IMR-90 (cell line): ENCODE data around the gene XRN2. TPM values are rescaled to one million over a fixed set of nuclear protein-coding genes. Genes with fewer than 3 reads are reported as not detected.

Experiments
- ATAC-seq: fragments of 200-7000 bp; cut with Tn5 transposase; 2 replicates; pipeline ENCODE4 v1.9.1; 2020; ENCODE audit warnings: low read depth, mild to moderate bottlenecking, moderate library complexity
- Bru-seq: library from RNA; stranded (reverse); fragments of 400-500 nt; gene quantifications from one replicate; lab custom pipeline; 2021; lab: Mats Ljungman, UMichigan
- BruChase-seq, 2 experiments: library from RNA; stranded (reverse); fragments of 400-500 nt; gene quantifications; one replicate each; lab custom pipeline; 2021; lab: Mats Ljungman, UMichigan
- BruUV-seq: library from RNA; stranded (reverse); fragments of 400-500 nt; replicated peaks from 2 replicates; lab custom pipeline; 2021; lab: Mats Ljungman, UMichigan
- CTCF ChIA-PET: fragments of 300-600 bp; formaldehyde crosslinking; extraction: SDS; loops from one replicate; lab custom pipeline; 2021; ENCODE audit warnings: antibody characterized with exemption; lab: Yijun Ruan, JAX
- POLR2A ChIA-PET: fragments of 300-600 bp; sonication (Branson Sonifier 250); formaldehyde crosslinking; loops from one replicate; lab custom pipeline; 2022; ENCODE audit warnings: antibody characterized with exemption; ENCODE audit not compliant: unreplicated experiment; lab: Charles Lee
- DNase-seq: peaks from one replicate; pipeline ENCODE4 v3.0.0; 2013
- H2AFZ ChIP-seq: replicated peaks from 2 replicates; pipeline ENCODE3; 2013; ENCODE audit warnings: low read length, mild to moderate bottlenecking; ENCODE audit not compliant: poor library complexity
- H2AK5ac ChIP-seq: 2 replicates; pipeline ENCODE4 v1.6.1; 2013; ENCODE audit warnings: low read depth, low read length, inconsistent platforms
- H2AK9ac ChIP-seq: replicated peaks from 2 replicates; pipeline ENCODE3; 2013; ENCODE audit warnings: mild to moderate bottlenecking, low read depth, low read length, moderate library complexity; ENCODE audit not compliant: poor library complexity
- H2BK120ac ChIP-seq: 2 replicates; pipeline ENCODE4 v1.6.1; 2013; ENCODE audit warnings: low read depth, low read length, inconsistent platforms
- H2BK15ac ChIP-seq: 3 replicates; pipeline ENCODE4 v1.6.1; 2013; ENCODE audit warnings: low read depth, low read length, inconsistent platforms
- H2BK20ac ChIP-seq: 2 replicates; pipeline ENCODE4 v1.6.1; 2013; ENCODE audit warnings: low read depth, mild to moderate bottlenecking, inconsistent platforms, low read length, moderate library complexity
- H2BK5ac ChIP-seq: 2 replicates; pipeline ENCODE4 v1.6.1; 2013; ENCODE audit warnings: mild to moderate bottlenecking, low read depth, low read length, inconsistent platforms; ENCODE audit not compliant: poor library complexity, severe bottlenecking
- H3K14ac ChIP-seq: replicated peaks from 2 replicates; pipeline ENCODE4 v1.6.1; 2013; ENCODE audit warnings: low read depth, low read length, inconsistent platforms
- H3K18ac ChIP-seq: 2 replicates; pipeline ENCODE4 v1.6.1; 2013; ENCODE audit warnings: low read depth, low read length, control low read depth
- H3K23ac ChIP-seq: 2 replicates; pipeline ENCODE4 v1.6.1; 2013; ENCODE audit warnings: low read depth, low read length, inconsistent platforms
- H3K27ac ChIP-seq: 2 replicates; pipeline ENCODE4 v1.5.1; 2013; ENCODE audit warnings: mild to moderate bottlenecking, control low read depth, low read length; ENCODE audit not compliant: insufficient read depth
- H3K27me3 ChIP-seq: 2 replicates; pipeline ENCODE4 v1.6.1; 2013; ENCODE audit warnings: low read length; ENCODE audit not compliant: control insufficient read depth, insufficient read depth
- H3K36me3 ChIP-seq: 2 replicates; pipeline ENCODE4 v1.6.1; 2013; ENCODE audit warnings: low read length, mixed read lengths; ENCODE audit not compliant: control insufficient read depth, insufficient read depth
- H3K4ac ChIP-seq: 2 replicates; pipeline ENCODE4 v1.6.1; 2013; ENCODE audit warnings: low read depth, low read length, inconsistent platforms
- H3K4me1 ChIP-seq: 2 replicates; pipeline ENCODE4 v1.6.1; 2013; ENCODE audit warnings: low read length, mixed read lengths; ENCODE audit not compliant: control insufficient read depth, insufficient read depth
- H3K4me2 ChIP-seq: 2 replicates; pipeline ENCODE4 v1.6.1; 2013; ENCODE audit warnings: low read depth, mild to moderate bottlenecking, control low read depth, low read length, moderate library complexity
- H3K4me3 ChIP-seq: 2 replicates; pipeline ENCODE4 v1.5.1; 2013; ENCODE audit warnings: low read depth, mild to moderate bottlenecking, control low read depth, low read length, moderate library complexity; ENCODE audit not compliant: insufficient read depth
- H3K56ac ChIP-seq: 2 replicates; pipeline ENCODE4 v1.6.1; 2013; ENCODE audit warnings: low read length, inconsistent platforms; ENCODE audit not compliant: insufficient read depth; ENCODE audit errors: extremely low read depth
- H3K79me1 ChIP-seq, 2 experiments: 2 replicates each; pipeline ENCODE4 v1.6.1; 2013; ENCODE audit warnings: low read length in 2 of 2, inconsistent platforms in 1 of 2, low read depth in 1 of 2
- H3K9ac ChIP-seq: 2 replicates; pipeline ENCODE4 v1.6.1; 2013; ENCODE audit warnings: low read depth, low read length, control low read depth
- H3K9me1 ChIP-seq: 2 replicates; pipeline ENCODE4 v1.6.1; 2013; ENCODE audit warnings: low read length, inconsistent platforms; ENCODE audit not compliant: insufficient read depth
- H3K9me3 ChIP-seq: 2 replicates; pipeline ENCODE4 v1.6.1; 2013; ENCODE audit warnings: low read length; ENCODE audit not compliant: control insufficient read depth, insufficient read depth
- H4K20me1 ChIP-seq: 2 replicates; pipeline ENCODE4 v1.6.1; 2013; ENCODE audit warnings: low read length, inconsistent platforms; ENCODE audit not compliant: insufficient read depth
- H4K5ac ChIP-seq: 2 replicates; pipeline ENCODE4 v1.6.1; 2013; ENCODE audit warnings: mild to moderate bottlenecking, low read depth, low read length, control low read depth
- H4K8ac ChIP-seq, 2 experiments: 2 replicates each; pipeline ENCODE4 v1.6.1; 2013; ENCODE audit warnings: low read depth in 2 of 2, low read length in 2 of 2, control low read depth in 1 of 2, inconsistent platforms in 1 of 2
- H4K91ac ChIP-seq: 2 replicates; pipeline ENCODE4 v1.6.1; 2013; ENCODE audit warnings: low read depth, low read length, inconsistent platforms; ENCODE audit not compliant: insufficient read depth
- FOS ChIP-seq: fragments of 150-350 bp; IDR thresholded peaks from 2 replicates; pipeline ENCODE4 v1.6.1; 2016; ENCODE audit warnings: low read depth, low read length
- NFE2L2 ChIP-seq: fragments of 150-350 bp; IDR thresholded peaks from 2 replicates; pipeline ENCODE4 v1.6.1; 2016; ENCODE audit warnings: low read depth, mild to moderate bottlenecking, low read length
- RCOR1 ChIP-seq: IDR thresholded peaks from 2 replicates; pipeline ENCODE4 v1.6.1; 2012; ENCODE audit warnings: mild to moderate bottlenecking, low read length, improper control_type of control experiment; ENCODE audit not compliant: insufficient replicate concordance
- USF2 ChIP-seq: fragments of 150-350 bp; IDR thresholded peaks from 2 replicates; pipeline ENCODE4 v1.6.1; 2017; ENCODE audit warnings: mild to moderate bottlenecking, antibody characterized with exemption, low read length, low read depth
- WGBS, 2 experiments: methylation state at CpG; one replicate each; pipeline versions ENCODE4 v1.1.5 to v1.1.7; 2013; ENCODE audit warnings: missing lambda C conversion rate in 2 of 2; ENCODE audit not compliant: insufficient read length in 1 of 2; ENCODE audit errors: extremely low coverage in 2 of 2; 5-methylcytosine and 5-hydroxymethylcytosine counted together
- dilution Hi-C: fragments of 300-500 bp; cut with HindIII; formaldehyde crosslinking; loops from one replicate; pipeline ENCODE4 v1.14.3; 2018; ENCODE audit warnings: low sequenced_read_pairs; ENCODE audit not compliant: unreplicated experiment
- in situ Hi-C: fragments of 300-500 bp; cut with MboI; formaldehyde crosslinking; loops from 3 replicates; pipeline ENCODE4 v1.14.3; 2019; ENCODE audit warnings: low sequenced_read_pairs, inconsistent platforms, mixed read lengths
- intact Hi-C: fragments of 100-400 bp; cut with micrococcal nuclease; formaldehyde crosslinking; loops from 2 replicates; pipeline ENCODE4 v1.10.0; 2022
- long read RNA-seq: library from polyadenylated mRNA; unstranded; transcript quantifications from one replicate; pipeline ENCODE4 v2.0.0, GENCODE V29; 2021; ENCODE audit not compliant: unreplicated experiment
- polyA plus RNA-seq, 3 experiments: library from polyadenylated mRNA; depleted of rRNA; stranded (reverse); fragments of >200 nt; gene quantifications; 2 replicates each; pipeline ENCODE4 v1.2.3, GENCODE V29; 2012; ENCODE audit warnings: low replicate concordance in 1 of 3
- total RNA-seq: library from RNA; depleted of rRNA; stranded (reverse); fragments of >200 nt; gene quantifications from 2 replicates; pipeline ENCODE4 v1.2.3, GENCODE V29; 2012; rRNA removed
- TF ChIP-seq, protein P1 (sequence below): fragments of 150-350 bp; IDR thresholded peaks from 2 replicates; pipeline ENCODE4 v1.6.1; 2016; ENCODE audit warnings: low read depth, mild to moderate bottlenecking, low read length, moderate library complexity, borderline replicate concordance

The XRN2 gene, protein sequence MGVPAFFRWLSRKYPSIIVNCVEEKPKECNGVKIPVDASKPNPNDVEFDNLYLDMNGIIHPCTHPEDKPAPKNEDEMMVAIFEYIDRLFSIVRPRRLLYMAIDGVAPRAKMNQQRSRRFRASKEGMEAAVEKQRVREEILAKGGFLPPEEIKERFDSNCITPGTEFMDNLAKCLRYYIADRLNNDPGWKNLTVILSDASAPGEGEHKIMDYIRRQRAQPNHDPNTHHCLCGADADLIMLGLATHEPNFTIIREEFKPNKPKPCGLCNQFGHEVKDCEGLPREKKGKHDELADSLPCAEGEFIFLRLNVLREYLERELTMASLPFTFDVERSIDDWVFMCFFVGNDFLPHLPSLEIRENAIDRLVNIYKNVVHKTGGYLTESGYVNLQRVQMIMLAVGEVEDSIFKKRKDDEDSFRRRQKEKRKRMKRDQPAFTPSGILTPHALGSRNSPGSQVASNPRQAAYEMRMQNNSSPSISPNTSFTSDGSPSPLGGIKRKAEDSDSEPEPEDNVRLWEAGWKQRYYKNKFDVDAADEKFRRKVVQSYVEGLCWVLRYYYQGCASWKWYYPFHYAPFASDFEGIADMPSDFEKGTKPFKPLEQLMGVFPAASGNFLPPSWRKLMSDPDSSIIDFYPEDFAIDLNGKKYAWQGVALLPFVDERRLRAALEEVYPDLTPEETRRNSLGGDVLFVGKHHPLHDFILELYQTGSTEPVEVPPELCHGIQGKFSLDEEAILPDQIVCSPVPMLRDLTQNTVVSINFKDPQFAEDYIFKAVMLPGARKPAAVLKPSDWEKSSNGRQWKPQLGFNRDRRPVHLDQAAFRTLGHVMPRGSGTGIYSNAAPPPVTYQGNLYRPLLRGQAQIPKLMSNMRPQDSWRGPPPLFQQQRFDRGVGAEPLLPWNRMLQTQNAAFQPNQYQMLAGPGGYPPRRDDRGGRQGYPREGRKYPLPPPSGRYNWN
- total RNA-seq (70.8 and 99.2 TPM in 2 replicates), polyA plus RNA-seq (2012; rRNA removed) (49.5 and 58.1 TPM in 2 replicates), Bru-seq, nascent RNA (percentile 94 among the genes with signal in this experiment), BruChase-seq, experiment 1, labeled RNA remaining after a 6-hour chase (percentile 90 among the genes with signal in this experiment), BruChase-seq, experiment 2, labeled RNA remaining after a 2-hour chase (percentile 92 among the genes with signal in this experiment)
- 12.7 and 15.9 TPM in 2 replicates for polyA plus RNA-seq (2012; cell fraction: cytosol; rRNA removed)
- 11.1 and 42.3 TPM in 2 replicates for polyA plus RNA-seq (2012; cell fraction: nucleus; rRNA removed; ENCODE audit: low replicate concordance)
- long read RNA-seq, transcript XRN2-201 (30 exons, 3,437 nt): major isoform, 74 of 152 reads
- long read RNA-seq, partial matches to known transcripts: 61 of 152 reads
- long read RNA-seq, other reads (novel, unspliced or antisense): 17 of 152 reads

GRCh38 chr20:21303061-21303871 is at the start of gene XRN2:
XRN2 (plus strand) TSS chr20:21303331; CDS start chr20:21303399, 68 bp downstream.
- in situ Hi-C loops: no loop called here
- 0% methylated on average over 6 of the region's 87 CpGs; no CpG with 5 or more reads in 1 of the 2 experiments for WGBS, 2 experiments
- no TSS peak for BruUV-seq
- TF ChIP-seq, protein P1, sequence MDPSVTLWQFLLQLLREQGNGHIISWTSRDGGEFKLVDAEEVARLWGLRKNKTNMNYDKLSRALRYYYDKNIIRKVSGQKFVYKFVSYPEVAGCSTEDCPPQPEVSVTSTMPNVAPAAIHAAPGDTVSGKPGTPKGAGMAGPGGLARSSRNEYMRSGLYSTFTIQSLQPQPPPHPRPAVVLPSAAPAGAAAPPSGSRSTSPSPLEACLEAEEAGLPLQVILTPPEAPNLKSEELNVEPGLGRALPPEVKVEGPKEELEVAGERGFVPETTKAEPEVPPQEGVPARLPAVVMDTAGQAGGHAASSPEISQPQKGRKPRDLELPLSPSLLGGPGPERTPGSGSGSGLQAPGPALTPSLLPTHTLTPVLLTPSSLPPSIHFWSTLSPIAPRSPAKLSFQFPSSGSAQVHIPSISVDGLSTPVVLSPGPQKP: no peak
- TF ChIP-seq FOS: no peak
- TF ChIP-seq RCOR1: no peak
- no peak for TF ChIP-seq NFE2L2
- TF ChIP-seq USF2: peak; percentile 92

More at GRCh38 chr20:21303061-21303871, at the start of gene XRN2:
- Histone ChIP-seq H2AFZ (peak within 1 kb of the TSS; percentile 99), H3K9me1 (no peaks in the 10 kb centered on the region), H3K36me3 (no peaks in the 10 kb centered on the region), H4K91ac (peak within 1 kb of the TSS; percentile 85), H3K27me3 (no peaks in the 10 kb centered on the region), H4K20me1 (peaks cover 37% of the 10 kb centered on the region), H3K18ac (peak within 1 kb of the TSS; percentile 55), H2BK5ac (peak within 1 kb of the TSS; percentile 84), H3K4me3 (peak within 1 kb of the TSS; percentile 81), H4K8ac (peak within 1 kb of the TSS; percentile 96 to 100), H3K4ac (peak within 1 kb of the TSS; percentile 71), H3K14ac (peak within 1 kb of the TSS; percentile 98), H3K9ac (peak within 1 kb of the TSS; percentile 94), H3K23ac (peak within 1 kb of the TSS; percentile 98), H2AK9ac (peak within 1 kb of the TSS; percentile 90), H2BK20ac (0 out of 2 replicates have a peak within 1 kb of the TSS, but pooled peaks have one; percentile 21), H4K5ac (peak within 1 kb of the TSS; percentile 97), H2BK15ac (0 out of 3 replicates have a peak within 1 kb of the TSS, but pooled peaks have one; percentile 45), H3K4me2 (peak within 1 kb of the TSS; percentile 94), H3K56ac (peak within 1 kb of the TSS; percentile 96), H2BK120ac (peak within 1 kb of the TSS; percentile 22; the same call in 1 of the 2 replicates), H2AK5ac (peak within 1 kb of the TSS; percentile 82), H3K9me3 (no peaks in the 10 kb centered on the region), H3K27ac (peak within 1 kb of the TSS; percentile 93), H3K79me1 (peaks cover 3 to 26% of the 10 kb centered on the region in 2 experiments; a peak in 3 of 4 replicates), H3K4me1 (peaks cover 3% of the 10 kb centered on the region)
- ChIA-PET POLR2A (interaction anchor here (0.6 to 1.3 kb wide), 3 partner anchors 9 to 201 kb away, joined by 3 to 9 read pairs (median 3); no protein-coding TSS in a partner anchor), CTCF (no interaction called here)
- dilution Hi-C loops: no loop called here
- peak; percentile 93 for DNase-seq
- intact Hi-C loops: loop anchor here (2.0 to 10.0 kb wide), 5 partner anchors 58 to 204 kb away; partner anchors contain the start of gene KIZ
- ATAC-seq: peak; percentile 91
